ENCODE data around the gene KCNA3. TPM values are rescaled to one million over a fixed set of nuclear protein-coding genes. Genes with fewer than 3 reads are reported as not detected.

KCNA3 gene
- total and polyA plus RNA-seq, 2 of the 8 experiments (the other 6 are each of a cell fraction or from before 2014, with no cell fraction given): 0.95 to 1.1 TPM

DNA sequence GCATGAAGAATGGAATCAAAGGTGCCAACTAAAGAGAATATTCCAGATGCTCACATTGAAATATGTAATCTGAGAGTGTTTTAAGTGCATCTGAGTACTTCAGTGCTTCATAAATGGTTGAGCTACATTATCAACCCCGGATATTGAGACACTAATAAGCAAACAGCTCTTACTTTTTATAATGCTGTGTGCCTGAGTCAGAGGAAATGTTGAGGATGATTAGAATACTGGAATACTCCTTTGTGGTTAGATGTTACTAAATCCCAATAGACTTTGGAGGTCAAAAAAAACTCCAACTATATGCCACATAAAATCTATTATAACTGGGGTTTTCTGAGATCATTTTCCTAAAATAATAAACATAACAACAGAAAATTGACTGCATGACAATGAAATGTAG lies 12.5 kb upstream of the KCNA3 start (continued):
- TF ChIP-seq, protein P1, sequence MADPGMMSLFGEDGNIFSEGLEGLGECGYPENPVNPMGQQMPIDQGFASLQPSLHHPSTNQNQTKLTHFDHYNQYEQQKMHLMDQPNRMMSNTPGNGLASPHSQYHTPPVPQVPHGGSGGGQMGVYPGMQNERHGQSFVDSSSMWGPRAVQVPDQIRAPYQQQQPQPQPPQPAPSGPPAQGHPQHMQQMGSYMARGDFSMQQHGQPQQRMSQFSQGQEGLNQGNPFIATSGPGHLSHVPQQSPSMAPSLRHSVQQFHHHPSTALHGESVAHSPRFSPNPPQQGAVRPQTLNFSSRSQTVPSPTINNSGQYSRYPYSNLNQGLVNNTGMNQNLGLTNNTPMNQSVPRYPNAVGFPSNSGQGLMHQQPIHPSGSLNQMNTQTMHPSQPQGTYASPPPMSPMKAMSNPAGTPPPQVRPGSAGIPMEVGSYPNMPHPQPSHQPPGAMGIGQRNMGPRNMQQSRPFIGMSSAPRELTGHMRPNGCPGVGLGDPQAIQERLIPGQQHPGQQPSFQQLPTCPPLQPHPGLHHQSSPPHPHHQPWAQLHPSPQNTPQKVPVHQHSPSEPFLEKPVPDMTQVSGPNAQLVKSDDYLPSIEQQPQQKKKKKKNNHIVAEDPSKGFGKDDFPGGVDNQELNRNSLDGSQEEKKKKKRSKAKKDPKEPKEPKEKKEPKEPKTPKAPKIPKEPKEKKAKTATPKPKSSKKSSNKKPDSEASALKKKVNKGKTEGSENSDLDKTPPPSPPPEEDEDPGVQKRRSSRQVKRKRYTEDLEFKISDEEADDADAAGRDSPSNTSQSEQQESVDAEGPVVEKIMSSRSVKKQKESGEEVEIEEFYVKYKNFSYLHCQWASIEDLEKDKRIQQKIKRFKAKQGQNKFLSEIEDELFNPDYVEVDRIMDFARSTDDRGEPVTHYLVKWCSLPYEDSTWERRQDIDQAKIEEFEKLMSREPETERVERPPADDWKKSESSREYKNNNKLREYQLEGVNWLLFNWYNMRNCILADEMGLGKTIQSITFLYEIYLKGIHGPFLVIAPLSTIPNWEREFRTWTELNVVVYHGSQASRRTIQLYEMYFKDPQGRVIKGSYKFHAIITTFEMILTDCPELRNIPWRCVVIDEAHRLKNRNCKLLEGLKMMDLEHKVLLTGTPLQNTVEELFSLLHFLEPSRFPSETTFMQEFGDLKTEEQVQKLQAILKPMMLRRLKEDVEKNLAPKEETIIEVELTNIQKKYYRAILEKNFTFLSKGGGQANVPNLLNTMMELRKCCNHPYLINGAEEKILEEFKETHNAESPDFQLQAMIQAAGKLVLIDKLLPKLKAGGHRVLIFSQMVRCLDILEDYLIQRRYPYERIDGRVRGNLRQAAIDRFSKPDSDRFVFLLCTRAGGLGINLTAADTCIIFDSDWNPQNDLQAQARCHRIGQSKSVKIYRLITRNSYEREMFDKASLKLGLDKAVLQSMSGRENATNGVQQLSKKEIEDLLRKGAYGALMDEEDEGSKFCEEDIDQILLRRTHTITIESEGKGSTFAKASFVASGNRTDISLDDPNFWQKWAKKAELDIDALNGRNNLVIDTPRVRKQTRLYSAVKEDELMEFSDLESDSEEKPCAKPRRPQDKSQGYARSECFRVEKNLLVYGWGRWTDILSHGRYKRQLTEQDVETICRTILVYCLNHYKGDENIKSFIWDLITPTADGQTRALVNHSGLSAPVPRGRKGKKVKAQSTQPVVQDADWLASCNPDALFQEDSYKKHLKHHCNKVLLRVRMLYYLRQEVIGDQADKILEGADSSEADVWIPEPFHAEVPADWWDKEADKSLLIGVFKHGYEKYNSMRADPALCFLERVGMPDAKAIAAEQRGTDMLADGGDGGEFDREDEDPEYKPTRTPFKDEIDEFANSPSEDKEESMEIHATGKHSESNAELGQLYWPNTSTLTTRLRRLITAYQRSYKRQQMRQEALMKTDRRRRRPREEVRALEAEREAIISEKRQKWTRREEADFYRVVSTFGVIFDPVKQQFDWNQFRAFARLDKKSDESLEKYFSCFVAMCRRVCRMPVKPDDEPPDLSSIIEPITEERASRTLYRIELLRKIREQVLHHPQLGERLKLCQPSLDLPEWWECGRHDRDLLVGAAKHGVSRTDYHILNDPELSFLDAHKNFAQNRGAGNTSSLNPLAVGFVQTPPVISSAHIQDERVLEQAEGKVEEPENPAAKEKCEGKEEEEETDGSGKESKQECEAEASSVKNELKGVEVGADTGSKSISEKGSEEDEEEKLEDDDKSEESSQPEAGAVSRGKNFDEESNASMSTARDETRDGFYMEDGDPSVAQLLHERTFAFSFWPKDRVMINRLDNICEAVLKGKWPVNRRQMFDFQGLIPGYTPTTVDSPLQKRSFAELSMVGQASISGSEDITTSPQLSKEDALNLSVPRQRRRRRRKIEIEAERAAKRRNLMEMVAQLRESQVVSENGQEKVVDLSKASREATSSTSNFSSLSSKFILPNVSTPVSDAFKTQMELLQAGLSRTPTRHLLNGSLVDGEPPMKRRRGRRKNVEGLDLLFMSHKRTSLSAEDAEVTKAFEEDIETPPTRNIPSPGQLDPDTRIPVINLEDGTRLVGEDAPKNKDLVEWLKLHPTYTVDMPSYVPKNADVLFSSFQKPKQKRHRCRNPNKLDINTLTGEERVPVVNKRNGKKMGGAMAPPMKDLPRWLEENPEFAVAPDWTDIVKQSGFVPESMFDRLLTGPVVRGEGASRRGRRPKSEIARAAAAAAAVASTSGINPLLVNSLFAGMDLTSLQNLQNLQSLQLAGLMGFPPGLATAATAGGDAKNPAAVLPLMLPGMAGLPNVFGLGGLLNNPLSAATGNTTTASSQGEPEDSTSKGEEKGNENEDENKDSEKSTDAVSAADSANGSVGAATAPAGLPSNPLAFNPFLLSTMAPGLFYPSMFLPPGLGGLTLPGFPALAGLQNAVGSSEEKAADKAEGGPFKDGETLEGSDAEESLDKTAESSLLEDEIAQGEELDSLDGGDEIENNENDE (IDR thresholded peaks at IDR 0.05; ENCODE audit: insufficient replicate concordance, low read length): no peak
- TF ChIP-seq ZNF274 (IDR thresholded peaks at IDR 0.05; ENCODE audit: borderline replicate concordance, extremely low read depth, low read length) (no peak), SAP30 (IDR thresholded peaks at IDR 0.05; ENCODE audit: insufficient read depth, insufficient replicate concordance, low read length) (no peak), CHD2 (IDR thresholded peaks at IDR 0.05; ENCODE audit: low read length) (no peak), CREB1 (IDR thresholded peaks at IDR 0.05) (no peak), KDM4A (IDR thresholded peaks at IDR 0.05; ENCODE audit: low read depth, low read length, severe bottlenecking) (no peak), TEAD4 (IDR thresholded peaks at IDR 0.05; ENCODE audit: low read depth, low read length) (no peak), KDM1A (IDR thresholded peaks at IDR 0.05; ENCODE audit: borderline replicate concordance, low read length) (no peak), CTBP2 (IDR thresholded peaks at IDR 0.05; ENCODE audit: borderline replicate concordance, insufficient read depth, insufficient read length, low read length) (no peak), JUN (IDR thresholded peaks at IDR 0.05; ENCODE audit: low read depth, low read length) (no peak)
- TF ChIP-seq, protein P2, sequence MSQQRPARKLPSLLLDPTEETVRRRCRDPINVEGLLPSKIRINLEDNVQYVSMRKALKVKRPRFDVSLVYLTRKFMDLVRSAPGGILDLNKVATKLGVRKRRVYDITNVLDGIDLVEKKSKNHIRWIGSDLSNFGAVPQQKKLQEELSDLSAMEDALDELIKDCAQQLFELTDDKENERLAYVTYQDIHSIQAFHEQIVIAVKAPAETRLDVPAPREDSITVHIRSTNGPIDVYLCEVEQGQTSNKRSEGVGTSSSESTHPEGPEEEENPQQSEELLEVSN (IDR thresholded peaks at IDR 0.05): no peak
